GM18873 (cell line): ENCODE data around the gene C19orf44.
"Not testable (repeated sequence)": the region's sequence is repeated elsewhere in the genome, so short reads cannot be mapped to it uniquely, and the experiment has no call there.

ENCODE experiments used
- ATAC-seq: cut with Tn5 transposase; IDR thresholded peaks from one replicate; pipeline ENCODE4 v1.9.1; 2021; ENCODE audit warnings: mild to moderate bottlenecking, moderate library complexity, moderate number of reproducible peaks; ENCODE audit not compliant: unreplicated experiment, low FRiP score

C19orf44 gene

GRCh38 chr19:16495982-16496612 is at the start of gene C19orf44, which contains the start of gene CALR3:
C19orf44 (plus strand) TSS chr19:16496394; CDS start chr19:16500793, 4,399 bp downstream.
CALR3 (minus strand) TSS chr19:16496167; CDS start chr19:16496129, 38 bp downstream.
- peak; percentile 97 for ATAC-seq

DNA sequence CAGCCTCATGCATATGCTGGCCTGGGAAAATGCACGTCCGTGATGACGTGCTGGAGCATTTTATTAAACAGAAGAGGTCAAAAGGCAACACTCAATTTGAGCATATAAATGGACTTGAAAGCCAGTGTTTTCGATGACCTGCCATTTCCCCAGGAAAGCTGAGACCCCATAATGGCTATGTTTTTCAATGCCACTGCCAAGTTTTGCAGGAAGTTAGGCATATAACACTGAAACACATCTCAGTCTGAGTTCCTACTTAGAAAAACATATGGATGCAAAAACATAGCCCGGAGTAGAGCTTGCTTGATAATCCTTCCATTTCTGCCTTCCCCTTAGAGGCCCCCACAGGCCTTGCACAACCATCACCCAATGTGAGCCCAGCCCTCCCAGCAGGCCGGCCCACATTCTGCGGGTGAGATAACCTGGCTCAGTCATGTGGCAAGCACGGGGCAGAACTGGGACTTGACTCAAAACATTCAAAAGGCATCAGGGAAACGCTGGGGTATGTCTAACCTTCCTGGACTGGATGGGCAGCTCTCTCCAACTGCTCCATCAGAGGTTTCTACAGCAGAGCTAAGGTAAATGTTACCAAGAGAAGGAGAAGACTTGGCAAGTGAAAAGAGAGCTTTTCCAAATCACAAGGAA is 49.3 kb upstream of the C19orf44 start:
- no peak for ATAC-seq

DNA sequence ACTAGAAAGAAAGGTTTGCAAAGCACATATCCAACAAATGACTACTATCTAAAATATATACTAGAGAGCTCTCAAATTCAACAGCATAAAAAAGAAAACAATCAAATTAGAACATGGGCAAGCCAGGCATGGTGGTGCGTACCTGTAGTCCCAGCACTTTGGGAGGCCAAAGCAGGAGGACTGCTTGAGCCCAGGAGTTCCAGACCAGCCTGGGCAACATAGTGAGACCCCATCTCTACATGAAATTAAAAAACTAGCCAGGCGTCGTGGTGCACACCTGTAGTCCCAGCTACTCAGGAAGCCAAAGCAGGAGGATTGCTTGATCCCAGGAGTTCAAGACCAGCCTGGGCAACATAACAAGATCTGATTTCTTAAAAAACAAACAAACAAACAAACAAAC is 47.3 kb upstream of the C19orf44 start:
- not testable (repeated sequence) for ATAC-seq

DNA sequence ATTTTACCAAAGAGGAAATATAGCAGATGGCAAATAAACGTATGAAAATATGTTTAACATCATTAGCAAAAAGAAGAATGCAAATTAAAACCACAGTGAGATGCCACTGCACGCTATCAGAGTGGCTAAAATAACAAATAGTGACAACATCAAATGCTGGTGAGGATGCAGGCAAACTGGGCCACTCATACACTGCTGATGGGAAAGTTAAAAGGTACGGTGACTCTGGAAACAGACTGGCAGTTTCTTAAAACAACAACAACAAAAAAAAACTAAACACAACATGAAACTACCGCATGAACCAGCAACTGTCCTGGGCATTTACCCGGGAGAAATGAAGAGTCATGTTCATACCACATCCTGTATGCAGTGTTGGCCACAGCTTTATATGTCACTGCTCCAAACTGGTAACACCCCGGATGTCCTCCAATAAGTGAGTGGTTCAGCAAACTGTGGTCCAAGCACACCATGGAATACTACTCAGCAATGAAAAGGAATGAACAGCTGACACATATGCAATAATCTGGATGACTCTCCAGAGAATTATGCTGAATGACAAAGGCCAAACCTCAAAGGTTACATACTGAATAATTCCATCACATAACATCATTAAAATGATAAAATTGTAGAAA is 46.7 kb upstream of the C19orf44 start:
- ATAC-seq, result no peak

GRCh38 chr19:16452325-16452724 is 43.9 kb upstream of the C19orf44 start:
- ATAC-seq, result no peak

- no peak for ATAC-seq
Observed at GRCh38 chr19:16454351-16454918, 41.8 kb upstream of the C19orf44 start.

- no peak for ATAC-seq
Observed at GRCh38 chr19:16455489-16455888, 40.7 kb upstream of the C19orf44 start.

GRCh38 chr19:16456652-16457194 is 39.5 kb upstream of the C19orf44 start:
- ATAC-seq, result no peak

DNA sequence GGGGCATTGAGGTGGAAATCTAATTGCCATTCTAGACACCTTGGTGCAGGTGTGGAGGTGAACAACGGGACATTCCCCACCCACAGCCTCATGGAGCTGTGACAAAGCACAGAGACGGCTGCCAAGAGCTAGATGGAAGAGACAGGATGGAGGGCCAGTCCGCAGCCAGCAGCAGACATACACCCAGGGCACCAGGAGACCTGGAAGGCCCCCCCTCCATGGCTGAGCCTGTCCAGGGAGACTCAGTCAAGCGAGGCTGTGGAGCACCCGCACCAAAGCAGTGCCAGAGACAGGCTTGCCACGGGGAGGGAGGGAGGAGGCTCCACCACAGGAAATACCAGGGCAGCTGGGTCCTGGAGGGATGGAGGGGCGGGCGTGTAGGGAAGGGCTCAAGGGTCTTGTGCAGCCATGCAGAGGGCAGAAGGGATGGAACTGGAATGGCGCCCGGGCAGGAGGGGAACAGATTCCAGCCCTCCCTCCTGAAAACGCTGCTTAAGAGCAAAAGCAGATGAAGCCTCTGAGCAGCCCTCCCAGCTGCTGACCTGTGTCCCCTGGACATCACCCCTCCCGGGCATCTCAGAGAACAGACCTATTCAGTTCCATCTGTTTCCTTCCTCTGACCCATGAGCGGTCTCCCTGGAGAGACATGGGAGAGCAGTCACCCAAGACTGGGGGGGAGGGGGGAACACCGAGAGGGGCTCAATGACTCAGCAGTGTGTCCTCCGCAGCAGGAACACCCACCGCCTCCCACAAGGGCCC is 38.8 kb upstream of the C19orf44 start:
- ATAC-seq, result no peak

GRCh38 chr19:16457954-16458331 is 38.3 kb upstream of the C19orf44 start:
- ATAC-seq, result no peak

GRCh38 chr19:16458391-16459341 is 37.5 kb upstream of the C19orf44 start:
- no peak for ATAC-seq

GRCh38 chr19:16459680-16460079 is 36.5 kb upstream of the C19orf44 start:
- ATAC-seq, result no peak

DNA sequence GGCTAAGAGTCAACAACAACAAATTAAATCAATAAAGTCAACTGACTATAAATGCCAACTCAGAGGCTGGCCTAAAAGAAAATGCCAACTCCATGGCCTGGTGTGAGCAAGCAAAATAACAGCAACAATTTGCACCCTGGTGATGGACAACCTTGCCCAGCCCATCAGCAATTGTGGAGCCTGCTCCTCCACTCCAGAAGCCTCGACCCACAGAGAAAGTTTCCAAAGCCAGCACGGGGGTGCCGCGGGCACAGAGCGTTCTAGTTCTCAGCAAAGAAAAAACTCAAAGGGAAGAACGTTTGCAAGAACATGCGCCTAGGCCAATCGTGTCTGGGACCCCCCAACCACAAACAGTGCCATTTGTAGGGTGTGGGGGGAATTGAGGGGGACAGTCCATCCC is 35.7 kb upstream of the C19orf44 start:
- no peak for ATAC-seq

- ATAC-seq, result no peak
Observed at GRCh38 chr19:16461630-16462051, 34.6 kb upstream of the C19orf44 start.

DNA sequence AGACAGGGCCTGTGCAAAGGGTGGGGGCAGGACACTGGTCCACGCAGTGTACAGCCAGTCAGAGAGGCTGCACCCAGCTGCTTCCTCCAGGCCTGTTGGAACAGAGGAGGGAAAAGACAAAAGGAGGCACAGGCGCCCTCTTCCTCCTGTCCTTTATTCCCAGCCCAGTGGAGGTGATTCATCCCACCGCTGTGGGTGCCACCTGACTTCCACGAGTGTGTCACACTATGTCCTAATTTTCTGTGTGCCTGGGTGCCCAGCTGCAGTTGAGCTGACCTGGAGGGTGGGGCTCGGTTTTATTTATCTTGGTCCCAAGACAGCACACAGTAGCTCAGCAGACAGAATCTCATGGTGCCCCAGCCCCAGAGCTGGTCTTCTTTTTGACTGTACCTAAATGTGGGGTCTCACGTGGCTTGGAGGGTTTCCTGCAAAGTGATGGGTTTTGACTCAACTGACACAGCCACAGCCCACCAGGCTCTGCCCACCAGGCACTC is 33.4 kb upstream of the C19orf44 start:
- no peak for ATAC-seq

GRCh38 chr19:16463341-16463990 is 32.7 kb upstream of the C19orf44 start:
- ATAC-seq, result no peak

DNA sequence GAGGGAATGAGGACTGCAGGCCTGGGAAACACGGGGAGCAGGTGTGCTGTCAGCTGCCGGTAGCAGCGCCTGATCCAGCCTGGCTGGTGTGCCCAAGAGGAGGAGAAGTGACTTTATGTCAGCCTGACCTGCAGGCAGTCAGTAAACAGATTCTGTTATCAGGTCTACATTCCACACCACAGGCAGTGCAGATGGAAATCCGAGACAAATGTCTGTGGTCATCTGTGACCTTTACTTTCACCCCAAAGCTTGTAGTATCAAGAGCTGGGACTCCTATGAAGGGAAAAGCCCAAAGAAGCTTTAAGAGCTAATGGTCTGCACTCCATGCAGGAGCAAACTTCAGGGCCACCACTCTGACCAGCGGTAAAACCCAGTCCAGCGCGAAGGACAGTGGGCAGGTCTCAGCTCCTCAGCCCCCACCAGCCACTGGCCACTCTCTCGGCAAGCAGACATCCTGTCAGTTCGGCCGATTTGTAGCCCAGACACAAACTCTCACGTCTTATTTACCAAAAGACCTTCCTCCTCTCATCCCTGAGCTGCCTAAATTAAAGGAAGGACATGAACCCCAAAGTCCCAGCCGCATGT is 32.1 kb upstream of the C19orf44 start:
- ATAC-seq, result no peak

DNA sequence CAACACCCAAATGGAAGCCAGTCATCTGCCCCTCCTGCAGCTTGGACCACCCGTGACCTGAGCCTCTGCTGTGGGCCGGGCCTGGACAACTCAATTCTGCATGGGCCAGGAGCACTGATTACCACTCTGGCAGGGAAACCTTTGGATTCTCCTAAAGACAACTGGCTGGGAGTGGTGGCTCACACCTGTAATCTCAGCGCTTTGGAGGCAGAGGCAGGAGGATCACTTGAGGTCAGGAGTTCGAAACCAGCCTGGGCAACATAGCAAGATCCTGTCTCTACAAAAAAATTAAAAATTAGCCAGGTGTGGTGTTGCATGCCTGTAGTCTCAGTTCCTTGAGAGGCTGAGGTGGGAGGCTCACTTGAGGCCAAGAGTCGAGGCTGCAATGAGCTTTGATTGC is 31.0 kb upstream of the C19orf44 start:
- no peak for ATAC-seq
